SKM-1 treated with dmso at 0.1 percent for 144 hours (cell line): Measurements from ENCODE around the gene NDUFB7.
"Not testable (repeated sequence)": the region's sequence is repeated elsewhere in the genome, so short reads cannot be mapped to it uniquely, and the experiment has no call there.

Experiments used
- DNase-seq: peaks from one replicate; lab custom pipeline; 2025; ENCODE audit not compliant: unreplicated experiment; lab: John Stamatoyannopoulos, UW

NDUFB7 gene

GRCh38 chr19:14554382-14554812 is 17.5 kb downstream of the NDUFB7 start:
- no peak for DNase-seq

DNA sequence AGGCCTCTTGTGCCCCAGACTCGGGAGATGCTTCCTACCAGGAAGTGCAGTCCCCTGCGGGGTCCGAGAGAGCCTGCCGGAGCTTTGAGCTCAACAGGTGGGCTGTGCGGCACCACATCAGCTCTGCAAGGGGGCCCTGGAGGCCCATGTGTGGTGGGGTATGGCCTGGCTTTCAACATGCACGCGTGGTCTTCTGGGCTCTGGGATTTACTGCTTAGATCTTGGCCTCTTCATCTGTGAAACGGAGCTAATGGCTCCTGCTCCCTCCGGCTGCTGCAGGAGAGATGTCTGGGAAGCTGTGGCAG is 18.0 kb downstream of the NDUFB7 start:
- DNase-seq = no peak

DNA sequence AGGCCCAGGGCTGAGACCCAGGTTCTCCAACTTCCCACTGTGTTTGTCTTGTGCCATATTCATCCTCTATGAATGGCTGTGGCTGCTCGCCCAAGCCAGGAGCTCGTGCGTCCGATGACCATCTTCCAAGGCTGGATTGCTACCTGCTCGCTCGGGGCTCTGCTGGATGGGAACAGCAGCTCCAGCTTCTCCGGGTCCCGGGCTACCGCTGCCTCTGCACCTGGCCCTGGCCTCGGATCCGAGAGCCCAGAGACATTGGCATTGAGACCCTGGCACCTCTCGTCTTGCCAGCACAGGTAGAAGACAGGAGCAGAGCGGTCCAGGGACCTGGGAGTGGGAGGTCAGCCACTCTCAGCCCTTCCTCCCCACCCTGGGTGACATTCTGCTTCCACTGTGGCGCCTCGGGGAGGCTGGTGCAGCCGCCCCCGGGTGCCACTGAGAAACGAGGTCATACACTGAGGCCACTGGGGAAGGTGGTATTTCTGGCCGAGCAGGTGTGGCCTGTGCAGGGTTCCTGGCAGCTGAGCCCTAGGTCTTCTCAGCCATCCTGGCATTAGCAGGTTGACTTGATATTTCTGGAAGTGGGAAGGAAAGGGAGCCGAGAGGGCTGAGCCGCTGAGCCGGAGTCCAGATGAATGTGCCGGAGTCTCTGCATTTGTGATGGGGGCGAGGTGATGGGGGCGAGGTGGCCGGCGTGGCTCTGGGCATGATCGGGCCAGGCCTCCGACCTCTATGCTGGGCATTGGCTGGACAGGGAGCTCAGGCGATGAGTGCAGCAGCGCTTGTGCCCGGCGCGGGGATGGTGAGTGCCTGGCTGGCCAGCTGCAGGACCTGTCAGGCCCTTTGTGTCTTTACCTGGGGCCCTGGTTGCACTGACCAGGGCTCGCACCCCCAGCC is 18.6 kb downstream of the NDUFB7 start:
- DNase-seq = no peak

GRCh38 chr19:14552006-14552360 is 19.9 kb downstream of the NDUFB7 start:
- DNase-seq = not testable (repeated sequence)

GRCh38 chr19:14551134-14552005 is 20.5 kb downstream of the NDUFB7 start:
- peak; percentile 94 for DNase-seq

- DNase-seq = no peak
Observed at GRCh38 chr19:14550201-14550754, 21.6 kb downstream of the NDUFB7 start.

GRCh38 chr19:14545716-14546082 is 26.2 kb downstream of the NDUFB7 start:
- DNase-seq = no peak

- DNase-seq = no peak
Observed at GRCh38 chr19:14544977-14545715, 26.7 kb downstream of the NDUFB7 start.

DNA sequence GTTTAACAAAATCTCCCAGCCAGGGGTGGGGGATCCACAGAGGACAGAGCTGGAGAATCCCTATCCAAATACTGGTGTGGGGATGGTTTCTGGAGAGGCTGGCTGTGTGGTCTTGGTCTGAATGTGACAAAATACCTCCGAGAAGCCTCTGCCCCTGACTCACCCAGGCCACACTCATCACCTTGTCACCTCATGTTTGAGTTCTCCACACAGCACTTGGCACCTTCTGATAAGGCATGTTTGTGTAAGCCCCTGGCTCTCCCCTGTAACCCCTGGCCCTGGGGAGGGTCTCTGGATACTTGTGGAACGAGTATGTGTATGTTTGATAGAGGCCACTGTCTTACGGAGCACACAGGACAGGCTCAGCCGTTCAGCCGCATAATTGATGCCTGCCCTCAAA is 27.8 kb downstream of the NDUFB7 start:
- DNase-seq = no peak

DNA sequence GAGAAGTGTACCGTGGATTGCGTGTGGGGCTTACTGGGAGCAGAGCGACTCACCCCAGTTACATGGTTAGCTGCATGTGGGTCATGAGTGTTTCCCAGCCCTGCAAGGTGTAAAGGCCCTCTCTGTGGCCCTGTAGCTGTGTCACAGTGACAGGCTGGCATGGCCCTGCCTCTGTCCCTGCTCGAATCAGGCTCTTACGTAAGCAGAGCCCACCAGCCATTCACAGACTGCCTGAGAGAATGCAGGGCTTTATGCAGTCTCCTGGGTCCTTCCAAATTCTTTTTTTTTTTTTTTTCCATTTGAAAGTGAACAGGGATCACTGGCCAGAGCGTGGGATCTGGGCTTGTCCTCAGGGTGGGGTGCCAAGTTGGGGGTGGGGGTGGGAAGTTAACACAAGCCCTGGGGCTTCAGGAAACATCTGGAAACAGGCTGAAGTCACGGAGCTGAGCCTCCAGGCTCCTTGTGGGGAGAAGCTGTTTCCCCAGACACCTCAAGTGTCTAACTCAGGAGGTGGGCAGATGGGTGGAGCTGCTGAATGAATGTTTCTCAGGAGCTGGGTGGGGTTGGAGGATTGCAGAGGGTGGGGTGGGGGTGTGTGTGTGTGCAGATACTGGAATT is 29.0 kb downstream of the NDUFB7 start:
- DNase-seq = no peak

- DNase-seq = not testable (repeated sequence)
Observed at GRCh38 chr19:14541979-14542378, 29.9 kb downstream of the NDUFB7 start.

GRCh38 chr19:14540741-14541525 is 30.9 kb downstream of the NDUFB7 start:
- DNase-seq = peak; percentile 3

- peak; percentile 22 for DNase-seq
Observed at GRCh38 chr19:14536926-14537692, 34.8 kb downstream of the NDUFB7 start.

GRCh38 chr19:14533450-14533849 is 38.4 kb downstream of the NDUFB7 start:
- DNase-seq = no peak

DNA sequence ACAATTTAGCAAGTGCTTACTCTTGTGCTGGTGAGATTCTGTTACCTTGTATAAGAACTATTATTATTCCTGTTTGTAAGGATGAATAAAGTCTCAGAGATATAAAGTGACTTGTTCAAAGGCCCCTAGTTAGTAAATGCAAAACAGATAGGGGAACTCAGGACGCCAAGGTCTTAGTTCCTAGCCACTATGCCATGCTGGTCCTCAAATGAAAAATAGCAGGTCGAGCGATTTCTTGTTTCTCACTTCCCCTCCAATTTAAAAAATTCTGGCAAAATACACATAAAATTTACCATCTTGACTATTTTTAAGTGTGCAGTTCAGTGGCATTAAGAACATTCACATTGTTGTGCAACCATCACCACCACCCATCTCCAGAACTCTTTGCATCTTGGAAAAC is 41.4 kb downstream of the NDUFB7 start:
- DNase-seq = no peak

- peak; percentile 67 for DNase-seq
Observed at GRCh38 chr19:14530005-14530348, 41.9 kb downstream of the NDUFB7 start.

- peak; percentile 99 for DNase-seq
Observed at GRCh38 chr19:14529254-14530004, 42.4 kb downstream of the NDUFB7 start, which contains the start of gene TECR. TSS of gene TECR (plus strand) at chr19:14529594. CDS start at chr19:14529697, 103 bp downstream.

DNA sequence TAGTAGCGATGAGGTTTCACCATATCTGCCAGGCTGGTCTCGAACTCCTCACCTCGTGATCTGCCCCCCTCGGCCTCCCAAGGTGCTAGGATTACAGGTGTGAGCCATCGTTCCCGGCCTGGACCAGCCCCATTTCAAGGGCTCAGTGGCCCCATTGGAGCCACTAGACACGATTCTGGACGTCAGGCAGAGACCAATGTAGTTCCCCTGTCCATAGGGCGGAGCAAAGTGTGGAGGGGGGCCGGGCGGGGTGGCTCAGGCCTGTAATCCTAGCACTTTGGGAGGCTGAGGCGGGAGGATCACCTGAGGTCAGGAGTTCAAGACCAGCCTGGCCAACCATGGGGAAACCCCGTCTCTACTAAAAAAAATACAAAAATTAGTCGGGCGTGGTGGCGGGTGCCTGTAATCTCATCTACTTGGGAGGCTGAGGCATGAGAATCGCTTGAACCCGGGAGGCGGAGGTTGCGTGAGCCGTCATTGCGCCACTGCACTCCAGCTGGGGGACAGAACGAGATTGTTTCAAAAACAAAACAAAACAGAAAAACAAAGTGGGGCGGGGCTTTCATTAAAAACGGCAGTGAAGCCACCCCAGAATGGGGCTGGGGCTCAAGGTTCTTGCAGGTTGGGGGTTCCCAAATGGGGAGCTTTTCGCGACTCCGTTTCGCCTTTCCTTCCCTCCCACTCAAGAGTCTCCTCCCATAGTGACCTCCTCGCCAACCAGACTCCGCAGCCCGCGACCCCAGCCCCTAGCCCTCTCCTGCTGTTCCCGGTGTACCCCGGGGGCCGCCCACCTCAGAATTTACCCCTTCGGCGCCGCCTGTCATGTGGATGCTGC is 43.2 kb downstream of the NDUFB7 start:
- no peak for DNase-seq
